ENCODE results near the gene ZNF605. TPM values are rescaled to one million over a fixed set of nuclear protein-coding genes. Genes with fewer than 3 reads are reported as not detected.

ZNF605 gene
- total and polyA plus RNA-seq, 2 experiments from 2014 or later = 7.5 to 9.2 TPM

DNA sequence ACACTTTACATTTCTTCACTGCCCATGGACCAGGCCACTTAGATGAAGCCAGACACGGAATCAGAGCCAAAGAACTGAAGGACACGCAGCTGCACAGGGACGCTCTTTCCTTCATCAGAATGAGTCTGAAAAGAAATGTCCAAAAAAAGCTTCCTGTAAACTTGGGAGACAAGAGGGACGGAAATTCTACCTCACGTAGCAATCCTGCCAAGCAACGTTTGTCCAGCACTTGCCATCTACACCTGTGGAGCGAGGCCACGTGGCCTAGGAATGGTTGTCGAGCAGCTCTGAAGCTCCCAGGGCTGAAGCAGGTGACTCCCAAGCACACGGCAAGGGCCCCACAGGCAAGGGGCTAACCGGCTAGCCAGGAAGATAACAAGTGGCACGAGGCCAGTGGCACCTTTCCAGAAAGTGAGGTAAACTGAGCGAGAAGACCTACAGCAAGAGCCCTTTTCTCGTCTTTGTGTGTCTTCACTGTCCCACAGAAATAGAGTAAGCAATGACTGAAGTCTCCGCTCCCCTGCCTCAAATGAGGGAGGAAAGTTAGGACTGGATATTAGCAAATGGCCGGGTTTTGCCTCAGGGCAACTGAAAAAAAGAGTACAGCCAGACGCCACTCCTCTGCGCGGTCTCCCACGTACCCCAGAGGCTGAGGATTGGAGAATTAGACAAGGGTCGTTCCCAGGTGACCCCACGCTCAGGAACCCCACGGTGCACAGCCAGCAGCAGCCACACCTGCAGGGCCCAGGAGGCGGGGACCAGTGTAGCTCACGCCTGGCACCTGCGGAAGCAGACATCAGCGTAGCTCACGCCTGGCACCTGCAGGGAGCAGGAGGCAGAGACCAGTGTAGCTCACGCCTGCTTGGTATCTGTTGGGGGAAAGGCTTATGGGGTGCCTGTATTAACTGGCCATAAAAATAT lies 7.7 kb downstream of the ZNF605 start:
- in situ Hi-C loops (cut with MboI) = no loop called here
- Histone ChIP-seq H3K27me3 (replicated peaks; ENCODE audit: insufficient read depth) (no peaks in the 10 kb centered on the region), H3K79me2 (ENCODE audit: insufficient read depth) (peaks cover 80% of the 10 kb centered on the region), H3K36me3 (ENCODE audit: low read depth) (peaks cover 49% of the 10 kb centered on the region), H4K20me1 (ENCODE audit: insufficient read depth) (no peaks in the 10 kb centered on the region), H3K4me2 (ENCODE audit: unreplicated experiment) (no peak overlapping the region), H3K4me1 (ENCODE audit: insufficient read depth) (no peaks in the 10 kb centered on the region), H3K9me3 (ENCODE audit: low read depth) (no peaks in the 10 kb centered on the region), H3K4me3 (no peak overlapping the region), H2AFZ (no peak overlapping the region), H3K9me2 (ENCODE audit: insufficient read depth) (no peaks in the 10 kb centered on the region), H3F3A (ENCODE audit: insufficient read depth) (no peaks in the 10 kb centered on the region), H3K9ac (no peak overlapping the region), H3K27ac (no peak overlapping the region)
- no peak for DNase-seq
- TF ChIP-seq EZH2 (IDR thresholded peaks at IDR 0.05; ENCODE audit: insufficient read depth, poor library complexity, severe bottlenecking) = no peak
- no peak for TF ChIP-seq EZH2phosphoT487 (IDR thresholded peaks at IDR 0.05; ENCODE audit: insufficient read depth, low read depth)
- WGBS, 2 experiments (ENCODE audit: low coverage in 1 of 2, low lambda C conversion rate in 2 of 2, missing lambda C conversion rate in 2 of 2) = 94 to 95% methylated on average over 29 of the region's 29 CpGs

DNA sequence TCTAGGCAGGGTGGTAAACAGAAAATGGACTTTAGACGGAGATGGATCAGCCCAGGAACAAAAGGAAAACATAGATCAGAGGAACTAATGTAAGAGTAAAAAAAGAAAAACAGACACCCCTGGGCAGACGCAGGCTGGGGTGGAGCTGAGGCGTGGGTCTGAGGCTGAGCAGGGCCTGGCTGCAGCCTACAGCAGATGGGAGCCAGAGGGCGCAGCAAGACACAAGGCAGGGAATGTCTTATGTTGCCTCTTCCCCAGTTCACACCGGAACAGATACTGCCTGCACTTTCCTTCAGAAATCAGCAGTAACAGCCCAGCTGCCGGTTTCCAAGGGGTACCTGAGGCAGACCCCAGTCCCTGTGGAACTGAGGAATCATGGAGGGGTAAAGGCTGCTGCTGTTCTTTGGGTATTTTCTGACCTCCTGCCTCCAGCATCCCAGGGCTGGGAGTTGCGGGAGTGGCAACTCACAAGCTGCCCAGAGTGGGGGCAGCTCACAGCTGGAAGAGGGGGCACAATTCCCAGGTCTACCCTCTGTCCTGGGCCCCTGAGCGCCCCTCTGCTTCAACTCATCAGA lies 9.8 kb downstream of the ZNF605 start:
- 50 to 60% methylated on average over 8 of the region's 8 CpGs for WGBS, 2 experiments (ENCODE audit: low coverage in 1 of 2, low lambda C conversion rate in 2 of 2, missing lambda C conversion rate in 2 of 2)

DNA sequence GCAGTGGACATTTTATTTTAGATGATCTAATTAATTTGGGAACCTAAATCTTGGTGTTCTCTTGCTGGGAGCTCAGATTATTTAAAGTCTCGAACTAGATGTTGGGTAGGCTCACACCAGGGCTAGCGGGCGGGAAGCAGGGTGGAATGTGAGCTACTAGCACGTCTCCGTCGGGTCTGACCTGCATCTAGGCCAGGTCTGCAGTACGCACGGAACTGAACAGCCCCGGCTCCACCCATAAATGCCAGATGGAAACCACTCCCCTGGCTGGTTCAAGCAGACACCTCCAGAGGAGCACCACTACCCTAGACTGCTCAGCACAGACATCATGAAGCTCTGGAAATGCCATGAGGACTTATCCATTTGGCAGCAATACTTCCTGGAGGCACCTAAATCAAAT lies 10.3 kb downstream of the ZNF605 start:
- no peak overlapping the region for H3K4me3 ChIP-seq
- no peak overlapping the region for H3K4me2 ChIP-seq (ENCODE audit: unreplicated experiment)
- in situ Hi-C loops (cut with MboI) = no loop called here
- H3F3A ChIP-seq (ENCODE audit: insufficient read depth) = no peaks in the 10 kb centered on the region
- H3K9me2 ChIP-seq (ENCODE audit: insufficient read depth) = no peaks in the 10 kb centered on the region
- no peak overlapping the region for H2AFZ ChIP-seq
- H3K27ac ChIP-seq = no peak overlapping the region
- 67 to 68% methylated on average over 9 of the region's 9 CpGs for WGBS, 2 experiments (ENCODE audit: low coverage in 1 of 2, low lambda C conversion rate in 2 of 2, missing lambda C conversion rate in 2 of 2)
- no peak for TF ChIP-seq EZH2 (IDR thresholded peaks at IDR 0.05; ENCODE audit: insufficient read depth, poor library complexity, severe bottlenecking)
- no peak for TF ChIP-seq EZH2phosphoT487 (IDR thresholded peaks at IDR 0.05; ENCODE audit: insufficient read depth, low read depth)
- H3K9ac ChIP-seq = no peak overlapping the region
- H3K36me3 ChIP-seq (ENCODE audit: low read depth) = peaks cover 67% of the 10 kb centered on the region
- H4K20me1 ChIP-seq (ENCODE audit: insufficient read depth) = no peaks in the 10 kb centered on the region
- no peaks in the 10 kb centered on the region for H3K4me1 ChIP-seq (ENCODE audit: insufficient read depth)
- H3K79me2 ChIP-seq (ENCODE audit: insufficient read depth) = peaks cover 54% of the 10 kb centered on the region
- no peak for DNase-seq
- H3K27me3 ChIP-seq (replicated peaks; ENCODE audit: insufficient read depth) = no peaks in the 10 kb centered on the region
- peaks cover 2% of the 10 kb centered on the region for H3K9me3 ChIP-seq (ENCODE audit: low read depth)

More for the DNA sequence above, 9.8 kb downstream of the ZNF605 start:
- no peak for TF ChIP-seq EZH2 (IDR thresholded peaks at IDR 0.05; ENCODE audit: insufficient read depth, poor library complexity, severe bottlenecking)
- no peak for TF ChIP-seq EZH2phosphoT487 (IDR thresholded peaks at IDR 0.05; ENCODE audit: insufficient read depth, low read depth)
- peaks cover 2% of the 10 kb centered on the region for H3K9me3 ChIP-seq (ENCODE audit: low read depth)
- H3K4me1 ChIP-seq (ENCODE audit: insufficient read depth) = no peaks in the 10 kb centered on the region
- H3K27me3 ChIP-seq (replicated peaks; ENCODE audit: insufficient read depth) = no peaks in the 10 kb centered on the region
- H3K36me3 ChIP-seq (ENCODE audit: low read depth) = peaks cover 67% of the 10 kb centered on the region
- H3K79me2 ChIP-seq (ENCODE audit: insufficient read depth) = peaks cover 59% of the 10 kb centered on the region
- in situ Hi-C loops (cut with MboI) = no loop called here
- no peak overlapping the region for H2AFZ ChIP-seq
- H3K9ac ChIP-seq = no peak overlapping the region
- H3K27ac ChIP-seq = no peak overlapping the region
- H3K4me3 ChIP-seq = no peak overlapping the region
- H3F3A ChIP-seq (ENCODE audit: insufficient read depth) = no peaks in the 10 kb centered on the region
- H3K4me2 ChIP-seq (ENCODE audit: unreplicated experiment) = no peak overlapping the region
- no peaks in the 10 kb centered on the region for H4K20me1 ChIP-seq (ENCODE audit: insufficient read depth)
- no peak for DNase-seq
- H3K9me2 ChIP-seq (ENCODE audit: insufficient read depth) = no peaks in the 10 kb centered on the region

DNA sequence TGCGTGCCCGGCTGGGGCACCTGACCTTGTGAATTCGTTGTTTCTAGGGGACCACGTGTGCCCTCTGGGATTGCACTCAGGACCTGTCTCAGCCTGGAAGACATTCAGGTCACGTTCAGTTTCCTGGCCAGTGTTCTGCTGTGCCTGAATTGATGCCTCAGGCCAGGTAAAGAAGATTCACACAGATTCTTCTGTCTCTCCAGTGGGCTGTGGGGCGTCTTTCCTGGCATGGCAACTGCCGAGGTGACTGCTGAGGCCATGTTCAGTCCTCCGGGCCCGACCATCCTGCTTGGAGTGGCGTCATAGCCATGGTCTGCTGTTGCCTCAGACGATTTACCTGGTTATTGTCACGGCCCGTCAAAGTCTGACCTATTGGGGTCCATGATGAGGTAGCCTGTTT lies 13.5 kb downstream of the ZNF605 start:
- H3K9ac ChIP-seq = no peak overlapping the region
- in situ Hi-C loops (cut with MboI) = no loop called here
- DNase-seq = no peak
- H3K79me2 ChIP-seq (ENCODE audit: insufficient read depth) = peaks cover 22% of the 10 kb centered on the region
- 98 to 99% methylated on average over 13 of the region's 13 CpGs for WGBS, 2 experiments (ENCODE audit: low coverage in 1 of 2, low lambda C conversion rate in 2 of 2, missing lambda C conversion rate in 2 of 2)
- H4K20me1 ChIP-seq (ENCODE audit: insufficient read depth) = no peaks in the 10 kb centered on the region
- no peak overlapping the region for H2AFZ ChIP-seq
- TF ChIP-seq EZH2phosphoT487 (IDR thresholded peaks at IDR 0.05; ENCODE audit: insufficient read depth, low read depth) = no peak
- TF ChIP-seq EZH2 (IDR thresholded peaks at IDR 0.05; ENCODE audit: insufficient read depth, poor library complexity, severe bottlenecking) = no peak
- H3K36me3 ChIP-seq (ENCODE audit: low read depth) = peaks cover 65% of the 10 kb centered on the region
- no peak overlapping the region for H3K27ac ChIP-seq
- H3F3A ChIP-seq (ENCODE audit: insufficient read depth) = no peaks in the 10 kb centered on the region
- no peaks in the 10 kb centered on the region for H3K9me2 ChIP-seq (ENCODE audit: insufficient read depth)
- no peaks in the 10 kb centered on the region for H3K27me3 ChIP-seq (replicated peaks; ENCODE audit: insufficient read depth)
- no peak overlapping the region for H3K4me2 ChIP-seq (ENCODE audit: unreplicated experiment)
- peaks cover 2% of the 10 kb centered on the region for H3K9me3 ChIP-seq (ENCODE audit: low read depth)
- no peak overlapping the region for H3K4me3 ChIP-seq
- no peaks in the 10 kb centered on the region for H3K4me1 ChIP-seq (ENCODE audit: insufficient read depth)
